Measurements from ENCODE around the gene OGFOD2.

OGFOD2 gene

GRCh38 chr12:122975790-122976647, 975 bp downstream of the OGFOD2 start:
- TF ChIP-seq TSHZ2 (CRISPR knock-in tag; IDR thresholded peaks at IDR 0.05) (no peak), ZNF70 (CRISPR knock-in tag; IDR thresholded peaks at IDR 0.05) (no peak), ZNF565 (CRISPR knock-in tag; conservative IDR thresholded peaks at IDR 0.05; ENCODE audit: low read depth) (no peak), ZNF8 (CRISPR knock-in tag; IDR thresholded peaks at IDR 0.05) (no peak), OSR1 (CRISPR knock-in tag; IDR thresholded peaks at IDR 0.05) (no peak), ZFP3 (CRISPR knock-in tag; IDR thresholded peaks at IDR 0.05) (no peak), ESRRG (CRISPR knock-in tag; IDR thresholded peaks at IDR 0.05) (no peak), PATZ1 (CRISPR knock-in tag; IDR thresholded peaks at IDR 0.05; ENCODE audit: borderline replicate concordance) (no peak), ISL1 (CRISPR knock-in tag; IDR thresholded peaks at IDR 0.05) (no peak), ZC3H10 (CRISPR knock-in tag; IDR thresholded peaks at IDR 0.05) (no peak), POU6F1 (CRISPR knock-in tag; IDR thresholded peaks at IDR 0.05; ENCODE audit: borderline replicate concordance, low read depth) (no peak), CSRNP3 (CRISPR knock-in tag; IDR thresholded peaks at IDR 0.05) (no peak), CREB5 (CRISPR knock-in tag; IDR thresholded peaks at IDR 0.05; ENCODE audit: low read depth) (no peak), PPARA (CRISPR knock-in tag; IDR thresholded peaks at IDR 0.05; ENCODE audit: borderline replicate concordance) (no peak), RARB (CRISPR knock-in tag; IDR thresholded peaks at IDR 0.05) (no peak), CSDC2 (CRISPR knock-in tag; IDR thresholded peaks at IDR 0.05) (no peak), GLIS3 (CRISPR knock-in tag; IDR thresholded peaks at IDR 0.05) (no peak), ARNTL (CRISPR knock-in tag; IDR thresholded peaks at IDR 0.05; ENCODE audit: borderline replicate concordance, low read depth) (no peak), TCF4 (CRISPR knock-in tag; IDR thresholded peaks at IDR 0.05; ENCODE audit: borderline replicate concordance) (no peak)
- ATAC-seq: no peak

GRCh38 chr12:122976648-122976975, 1.6 kb downstream of the OGFOD2 start:
- no peak for ATAC-seq

More at GRCh38 chr12:122976648-122976975, 1.6 kb downstream of the OGFOD2 start:
- TF ChIP-seq BACH2 (CRISPR knock-in tag; IDR thresholded peaks at IDR 0.05; ENCODE audit: borderline replicate concordance): no peak
- no peak for TF ChIP-seq CSDC2 (CRISPR knock-in tag; IDR thresholded peaks at IDR 0.05)
- no peak for TF ChIP-seq GLIS3 (CRISPR knock-in tag; IDR thresholded peaks at IDR 0.05)
- TF ChIP-seq CSRNP3 (CRISPR knock-in tag; IDR thresholded peaks at IDR 0.05): no peak
- no peak for TF ChIP-seq ZNF8 (CRISPR knock-in tag; IDR thresholded peaks at IDR 0.05)
- no peak for TF ChIP-seq PATZ1 (CRISPR knock-in tag; IDR thresholded peaks at IDR 0.05; ENCODE audit: borderline replicate concordance)
- no peak for TF ChIP-seq ZFP3 (CRISPR knock-in tag; IDR thresholded peaks at IDR 0.05)
- no peak for TF ChIP-seq CREB5 (CRISPR knock-in tag; IDR thresholded peaks at IDR 0.05; ENCODE audit: low read depth)
- TF ChIP-seq OSR1 (CRISPR knock-in tag; IDR thresholded peaks at IDR 0.05): no peak
- no peak for TF ChIP-seq ZC3H10 (CRISPR knock-in tag; IDR thresholded peaks at IDR 0.05)
- TF ChIP-seq TOX (CRISPR knock-in tag; IDR thresholded peaks at IDR 0.05; ENCODE audit: borderline replicate concordance): no peak
